MCF 10A (cell line): ENCODE data around the gene ZNF628. TPM values are rescaled to one million over a fixed set of nuclear protein-coding genes. Genes with fewer than 3 reads are reported as not detected.

Source experiments
- BruUV-seq: library from RNA; stranded (reverse); fragments of 400-500 nt; replicated peaks from 2 replicates; lab custom pipeline; 2021; lab: Mats Ljungman, UMichigan
- CTCF ChIA-PET: fragments of 300-600 bp; sonication (Branson Sonifier 250); formaldehyde crosslinking; extraction: SDS; loops from one replicate; lab custom pipeline; 2021; ENCODE audit warnings: antibody characterized with exemption, inconsistent platforms; lab: Yijun Ruan, JAX
- POLR2A ChIA-PET: fragments of 300-600, 350-650 bp; sonication (Branson Sonifier 250); formaldehyde crosslinking; extraction: SDS; loops from one replicate; lab custom pipeline; 2020; ENCODE audit warnings: antibody characterized with exemption, inconsistent platforms; lab: Yijun Ruan, JAX
- DNase-seq: peaks from one replicate; pipeline ENCODE4 v3.0.0-alpha.2; 2018; ENCODE audit not compliant: unreplicated experiment
- H3K27ac Mint-ChIP-seq: one replicate; pipeline ENCODE4 v1.8.0; 2022; ENCODE audit warnings: mild to moderate bottlenecking, low read depth, mixed read lengths; ENCODE audit not compliant: unreplicated experiment
- H3K27me3 Mint-ChIP-seq: one replicate; pipeline ENCODE4 v1.8.0; 2022; ENCODE audit warnings: mixed read lengths; ENCODE audit not compliant: insufficient read depth, unreplicated experiment
- H3K36me3 Mint-ChIP-seq: one replicate; pipeline ENCODE4 v1.8.0; 2022; ENCODE audit warnings: mild to moderate bottlenecking, moderate library complexity, mixed read lengths; ENCODE audit not compliant: insufficient read depth, unreplicated experiment
- H3K4me1 Mint-ChIP-seq: one replicate; pipeline ENCODE4 v1.8.0; 2022; ENCODE audit warnings: mixed read lengths; ENCODE audit not compliant: insufficient read depth, unreplicated experiment
- H3K4me3 Mint-ChIP-seq: one replicate; pipeline ENCODE4 v1.8.0; 2022; ENCODE audit warnings: mild to moderate bottlenecking, moderate library complexity, mixed read lengths; ENCODE audit not compliant: unreplicated experiment
- H3K9me3 Mint-ChIP-seq: one replicate; pipeline ENCODE4 v1.8.0; 2022; ENCODE audit warnings: mixed read lengths; ENCODE audit not compliant: unreplicated experiment
- CTCF ChIP-seq: fragments of 200-600 bp; IDR thresholded peaks from one replicate; pipeline ENCODE4 v1.8.0; 2022; ENCODE audit warnings: antibody characterized with exemption, mild to moderate bottlenecking; ENCODE audit not compliant: unreplicated experiment
- intact Hi-C: fragments of 100-400 bp; cut with micrococcal nuclease; formaldehyde crosslinking; loops from 2 replicates; pipeline ENCODE4 v1.14.1; 2022
- total RNA-seq: library from RNA; stranded (reverse); gene quantifications from 2 replicates; pipeline ENCODE4 v1.2.3, GENCODE V29; 2022

Gene ZNF628
- total RNA-seq, 1 experiment from 2014 or later = 12.1 TPM

- ChIA-PET CTCF (interaction anchor here (0.5 to 3.1 kb wide), 8 partner anchors 13 to 812 kb away, joined by 3 to 20 read pairs (median 4); partner anchors contain the start of gene ZNF865), POLR2A (interaction anchor here (1.3 to 3.9 kb wide), 3 partner anchors 8 to 26 kb away, joined by 4 to 46 read pairs (median 5); partner anchors contain the start of genes ISOC2 and ZNF628)
- intact Hi-C loops = no loop called here
- no peak for TF ChIP-seq CTCF
- no TSS peak for BruUV-seq
- Mint-ChIP-seq H3K4me1 (peaks cover 25% of the 10 kb centered on the region), H3K9me3 (no peaks in the 10 kb centered on the region), H3K36me3 (no peaks in the 10 kb centered on the region), H3K4me3 (peak within 1 kb of the TSS; percentile 55), H3K27ac (peak within 1 kb of the TSS; percentile 87), H3K27me3 (no peaks in the 10 kb centered on the region)
- no peak for DNase-seq
Observed at GRCh38 chr19:55487924-55488687, 11.7 kb downstream of the ZNF628 start, which contains the start of gene SSC5D. Gene SSC5D, plus strand, starts transcription at chr19:55488436. Its CDS starts 154 bp downstream, at chr19:55488590.

- ChIA-PET POLR2A (no interaction called here), CTCF (interaction anchor here (0.6 to 1.0 kb wide), 3 partner anchors 12 to 15 kb away, joined by 3 read pairs; no protein-coding TSS in a partner anchor)
- no peak for DNase-seq
- Mint-ChIP-seq H3K36me3 (peaks cover under 1% of the 10 kb centered on the region), H3K27ac (no peak overlapping the region), H3K4me3 (no peak overlapping the region), H3K4me1 (peaks cover 25% of the 10 kb centered on the region), H3K27me3 (no peaks in the 10 kb centered on the region), H3K9me3 (no peaks in the 10 kb centered on the region)
- intact Hi-C loops = no loop called here
- no peak for TF ChIP-seq CTCF
- no TSS peak for BruUV-seq
Observed at GRCh38 chr19:55488986-55489710, 12.7 kb downstream of the ZNF628 start.

- H3K9me3 Mint-ChIP-seq = no peaks in the 10 kb centered on the region
- ChIA-PET CTCF (interaction anchor here (0.7 to 1.0 kb wide), 4 partner anchors 12 to 172 kb away, joined by 3 to 4 read pairs (median 4); no protein-coding TSS in a partner anchor), POLR2A (no interaction called here)
- H3K27ac Mint-ChIP-seq = no peak overlapping the region
- intact Hi-C loops = no loop called here
- no peak overlapping the region for H3K4me3 Mint-ChIP-seq
- no peaks in the 10 kb centered on the region for H3K27me3 Mint-ChIP-seq
- no TSS peak for BruUV-seq
- TF ChIP-seq CTCF = no peak
- H3K36me3 Mint-ChIP-seq = peaks cover 5% of the 10 kb centered on the region
- DNase-seq = no peak
- peaks cover 30% of the 10 kb centered on the region for H3K4me1 Mint-ChIP-seq
Observed at GRCh38 chr19:55489711-55490477, 13.5 kb downstream of the ZNF628 start.
